Breast epithelium (tissue), 4 donors: ENCODE data around the gene MLLT1. TPM values are rescaled to one million over a fixed set of nuclear protein-coding genes. Genes with fewer than 3 reads are reported as not detected.

Experiments
- DNase-seq, 2 donors: peaks; one replicate each; pipeline ENCODE4 v3.0.0-alpha.2; 2019; ENCODE audit warnings: low spot score in 2 of 2
- H3K27ac ChIP-seq, 2 donors: fragments of 200-600 bp; sonication (generic) in 1 of 2; one replicate each; pipeline ENCODE4 v1.5.1; 2016 to 2019; ENCODE audit warnings: mild to moderate bottlenecking in 1 of 2
- H3K27me3 ChIP-seq, 2 donors: fragments of 200-600 bp; sonication (generic) in 1 of 2; one replicate each; pipeline versions ENCODE4 v1.5.1 to v1.6.0; 2017 to 2019; ENCODE audit warnings: control low read depth in 1 of 2, mild to moderate bottlenecking in 1 of 2
- H3K36me3 ChIP-seq: fragments of 200-600 bp; one replicate; pipeline ENCODE4 v1.5.1; 2019
- H3K4me1 ChIP-seq, 2 donors: fragments of 200-600 bp; sonication (generic); one replicate each; pipeline ENCODE4 v1.5.1; 2016 to 2019; ENCODE audit warnings: control low read depth in 1 of 2
- H3K4me3 ChIP-seq, 3 donors: fragments of 200-600 bp; sonication (generic); 1 replicate in 2 of 3; 2 replicates in 1 of 3; pipeline ENCODE4 v1.5.1; 2016 to 2019; ENCODE audit warnings: mild to moderate bottlenecking in 3 of 3, moderate library complexity in 2 of 3
- H3K9me3 ChIP-seq, 2 donors: fragments of 200-600 bp; sonication (generic) in 1 of 2; one replicate each; pipeline ENCODE4 v1.5.1; 2016 to 2019; ENCODE audit warnings: control low read depth in 1 of 2
- CTCF ChIP-seq, 3 donors: fragments of 450-650 bp; IDR thresholded peaks; one replicate each; pipeline ENCODE4 v1.5.1; 2016 to 2017; ENCODE audit warnings: antibody characterized with exemption in 3 of 3, mild to moderate bottlenecking in 3 of 3, moderate library complexity in 3 of 3
- POLR2A ChIP-seq: fragments of 450-650 bp; IDR thresholded peaks from one replicate; pipeline ENCODE4 v1.6.1; 2016; ENCODE audit warnings: antibody characterized with exemption, mild to moderate bottlenecking, moderate library complexity
- POLR2AphosphoS5 ChIP-seq, 3 donors: sonication (generic); formaldehyde crosslinking; IDR thresholded peaks; one replicate each; pipeline ENCODE4 v1.6.1; 2017; ENCODE audit warnings: antibody characterized with exemption in 3 of 3
- intact Hi-C: fragments of 100-400 bp; cut with DNase I; formaldehyde crosslinking; loops from one replicate; pipeline ENCODE4 v1.15.1; 2023; ENCODE audit warnings: low total_unique reads
- total RNA-seq, 3 donors: library from RNA; depleted of rRNA; stranded (reverse); fragments of >200 nt; gene quantifications; one replicate each; pipeline ENCODE4 v1.1.0, GENCODE V29; 2016

Gene MLLT1
- total RNA-seq, 3 donors from 2014 or later: 13.6 to 16.4 (median 13.8) TPM

DNA sequence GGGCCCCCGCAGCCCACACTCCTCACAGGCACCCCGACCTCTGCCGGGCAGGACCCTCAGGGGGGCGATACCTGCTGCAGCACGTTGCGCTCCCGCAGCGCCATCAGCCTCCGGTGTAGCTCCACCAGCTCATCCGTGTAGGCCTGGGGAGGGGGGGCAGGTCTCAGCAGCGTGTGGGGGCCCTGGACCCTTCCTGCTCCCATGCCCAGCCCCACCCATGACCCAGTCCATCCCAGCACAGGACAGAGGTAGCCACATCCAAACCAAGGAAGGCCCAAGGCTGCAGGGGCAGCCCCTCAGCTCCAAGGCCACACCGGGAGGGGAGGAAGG, 66.5 kb downstream of the MLLT1 start:
- Histone ChIP-seq H3K27me3 (no peaks in the 10 kb centered on the region), H3K4me3 (no peak overlapping the region), H3K9me3 (no peaks in the 10 kb centered on the region), H3K36me3 (peaks cover 7% of the 10 kb centered on the region), H3K27ac (no peak overlapping the region), H3K4me1 (no peaks in the 10 kb centered on the region)
- TF ChIP-seq POLR2AphosphoS5 (IDR thresholded peaks at IDR 0.05): no peak
- intact Hi-C loops: no loop called here
- no peak for DNase-seq

DNA sequence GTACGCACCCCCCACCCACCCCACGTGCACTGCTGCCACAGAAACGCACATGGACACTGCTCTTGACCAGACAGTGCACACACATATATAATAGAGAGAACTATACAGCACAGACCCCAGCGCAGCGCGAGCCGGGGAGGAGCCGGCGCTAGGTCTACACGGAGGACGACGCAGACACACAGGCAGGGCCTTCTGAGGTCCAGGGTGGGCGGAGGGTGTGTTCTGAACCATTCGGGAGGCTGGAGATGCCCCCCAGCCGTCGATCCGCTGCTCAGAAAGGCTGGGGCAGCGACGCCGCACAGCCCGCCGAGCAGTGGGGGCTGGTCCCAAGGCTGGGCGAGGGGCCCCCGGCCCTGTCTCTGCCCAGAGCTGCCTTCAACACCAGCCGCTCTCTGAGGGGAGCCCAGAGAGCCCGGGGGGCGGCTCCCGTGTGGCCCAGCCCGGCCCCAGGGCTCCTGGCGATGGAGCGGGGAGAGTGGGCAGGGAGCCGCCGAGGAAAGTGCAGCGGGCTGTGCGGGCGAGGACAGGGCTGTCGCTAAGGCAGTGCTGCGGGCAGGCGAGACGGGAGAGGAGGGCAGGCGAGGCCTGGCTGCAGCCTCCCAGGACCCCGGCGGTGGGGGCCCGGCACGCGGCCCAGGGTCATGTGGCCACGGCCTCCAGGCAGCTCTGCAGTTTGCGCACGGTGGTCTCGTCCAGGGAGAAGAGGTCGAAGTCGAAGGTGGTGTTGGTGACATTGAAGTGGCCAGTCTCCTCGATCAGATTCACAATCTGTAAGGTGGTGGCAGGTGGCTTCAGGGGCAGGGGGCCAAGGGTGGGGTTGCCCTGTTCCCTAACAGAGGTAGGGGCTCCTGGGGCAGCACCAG, 67.1 kb downstream of the MLLT1 start:
- peaks cover 7% of the 10 kb centered on the region for H3K36me3 ChIP-seq
- intact Hi-C loops: no loop called here
- TF ChIP-seq CTCF (IDR thresholded peaks at IDR 0.05) (no peak), POLR2A (no peak), POLR2AphosphoS5 (IDR thresholded peaks at IDR 0.05) (no peak)

DNA sequence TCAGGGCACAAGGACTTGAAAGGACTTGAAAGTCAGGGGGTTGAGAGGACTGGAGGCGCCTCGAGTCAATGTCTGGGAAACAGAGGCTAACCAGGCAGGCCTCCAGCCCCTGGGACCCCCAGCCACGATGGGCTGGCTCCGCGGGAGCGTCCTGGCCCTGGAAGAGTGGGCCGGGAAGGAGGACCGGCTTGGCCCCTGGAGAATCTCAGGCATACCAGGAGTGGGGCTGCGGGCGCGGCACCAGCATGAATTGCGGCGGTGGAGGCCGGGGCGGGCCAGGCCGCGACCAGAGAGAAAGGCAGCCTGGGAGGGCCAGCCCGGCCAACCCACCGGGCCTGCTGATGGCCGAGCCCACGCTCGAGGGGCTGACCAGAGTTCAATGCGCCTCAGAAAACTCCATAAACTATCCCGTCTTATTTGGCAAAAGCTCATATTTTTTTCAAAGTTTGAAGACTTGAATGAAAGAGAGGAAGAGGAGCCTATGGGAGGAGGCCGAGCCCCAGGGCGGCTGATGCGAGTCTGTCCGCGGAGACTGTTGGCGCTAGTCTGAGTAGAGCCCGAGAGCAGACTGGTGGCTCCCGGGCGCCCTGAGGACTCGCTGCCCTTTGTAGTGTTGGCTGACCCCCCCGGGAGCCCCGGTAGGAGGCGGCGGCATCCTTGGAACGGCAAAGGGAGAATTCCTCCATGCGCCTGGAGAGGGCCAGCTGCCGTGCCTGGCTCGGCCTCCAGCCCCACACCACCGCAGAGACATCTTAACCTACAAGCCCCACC, 68.0 kb downstream of the MLLT1 start:
- DNase-seq: no peak
- H3K27me3 ChIP-seq: no peaks in the 10 kb centered on the region
- no peak overlapping the region for H3K4me3 ChIP-seq
- intact Hi-C loops: no loop called here
- peaks cover 7% of the 10 kb centered on the region for H3K36me3 ChIP-seq
- no peaks in the 10 kb centered on the region for H3K4me1 ChIP-seq
- TF ChIP-seq POLR2AphosphoS5 (IDR thresholded peaks at IDR 0.05) (no peak), POLR2A (no peak), CTCF (IDR thresholded peaks at IDR 0.05) (no peak)
- H3K27ac ChIP-seq: no peak overlapping the region
- H3K9me3 ChIP-seq: no peaks in the 10 kb centered on the region

More for the DNA sequence above, 67.1 kb downstream of the MLLT1 start:
- DNase-seq: no peak
- Histone ChIP-seq H3K4me1 (no peaks in the 10 kb centered on the region), H3K27ac (no peak overlapping the region), H3K4me3 (no peak overlapping the region), H3K9me3 (no peaks in the 10 kb centered on the region), H3K27me3 (no peaks in the 10 kb centered on the region)

GRCh38 chr19:6210721-6211600, 68.8 kb downstream of the MLLT1 start:
- DNase-seq: no peak
- H3K36me3 ChIP-seq: peaks cover 7% of the 10 kb centered on the region
- no peaks in the 10 kb centered on the region for H3K27me3 ChIP-seq
- H3K9me3 ChIP-seq: no peaks in the 10 kb centered on the region
- intact Hi-C loops: no loop called here
- peak overlapping the region in 1 of 2 donors; percentile 66 for H3K27ac ChIP-seq
- H3K4me1 ChIP-seq: no peaks in the 10 kb centered on the region
- H3K4me3 ChIP-seq: no peak overlapping the region
- TF ChIP-seq CTCF (IDR thresholded peaks at IDR 0.05): no peak
- TF ChIP-seq POLR2AphosphoS5 (IDR thresholded peaks at IDR 0.05): peak in 1 of 3 donors; percentile 17
- TF ChIP-seq POLR2A: no peak

DNA sequence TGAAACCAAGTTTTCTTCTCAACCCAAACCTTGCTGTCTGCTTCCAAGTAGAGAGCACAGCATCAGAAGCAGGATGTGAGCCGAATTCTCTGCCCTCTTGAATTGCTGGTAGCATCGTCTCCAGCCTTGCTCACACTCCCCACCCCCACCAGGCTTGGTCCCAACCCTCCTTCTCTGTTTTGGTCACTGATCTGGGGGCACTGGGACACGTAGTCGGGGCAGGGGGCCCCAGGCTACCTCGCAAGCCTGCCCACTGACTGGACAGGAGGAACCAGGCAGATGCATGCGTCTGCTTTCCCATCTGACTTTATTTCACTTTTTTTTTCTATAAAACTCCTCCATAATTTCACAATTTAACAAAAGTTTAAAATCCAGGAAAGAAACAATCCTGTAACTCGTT, 69.7 kb downstream of the MLLT1 start:
- no peak for DNase-seq
- Histone ChIP-seq H3K27me3 (no peaks in the 10 kb centered on the region), H3K36me3 (peaks cover 5% of the 10 kb centered on the region), H3K27ac (no peak overlapping the region), H3K9me3 (no peaks in the 10 kb centered on the region), H3K4me3 (no peak overlapping the region), H3K4me1 (no peaks in the 10 kb centered on the region)
- intact Hi-C loops: no loop called here
- TF ChIP-seq POLR2AphosphoS5 (IDR thresholded peaks at IDR 0.05): no peak
- no peak for TF ChIP-seq POLR2A
- TF ChIP-seq CTCF (IDR thresholded peaks at IDR 0.05): no peak
